ENCODE results near the gene ENO1. TPM values are rescaled to one million over a fixed set of nuclear protein-coding genes. Genes with fewer than 3 reads are reported as not detected.
A peak's percentile ranks its signal among the peaks of the same experiment; 100 is the strongest.

ENO1 gene
- total and polyA plus RNA-seq, 9 of the 15 experiments (the other 6 are each of a cell fraction or from before 2014, with no cell fraction given) = 2,249 to 7,472 (median 2,868) TPM

DNA sequence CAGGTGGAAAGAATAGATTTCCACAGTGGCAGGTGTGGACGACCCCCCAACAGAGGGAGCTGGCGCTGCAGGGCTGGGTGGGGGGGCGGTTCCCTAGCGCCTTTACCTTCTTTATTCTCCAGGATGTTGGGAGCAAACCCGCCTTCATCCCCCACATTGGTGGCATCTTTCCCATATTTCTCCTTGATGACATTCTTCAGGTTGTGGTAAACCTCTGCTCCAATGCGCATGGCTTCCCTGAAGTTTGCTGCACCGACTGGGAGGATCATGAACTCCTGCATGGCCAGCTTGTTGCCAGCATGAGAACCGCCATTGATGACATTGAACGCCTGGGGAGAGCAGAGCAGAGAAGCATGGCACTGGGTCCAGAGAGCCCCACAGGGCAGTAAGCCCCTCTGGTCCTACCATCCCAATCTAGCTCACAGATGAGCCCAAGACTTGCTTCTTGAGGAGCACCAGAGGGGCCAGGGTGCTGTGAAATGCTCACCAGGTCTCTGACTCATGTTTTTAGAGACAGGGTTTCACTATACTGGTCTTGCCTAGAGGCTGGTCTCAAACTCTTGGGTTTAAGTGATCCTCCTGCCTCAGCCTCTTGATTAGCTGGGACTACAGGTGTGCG lies 12.2 kb downstream of the ENO1 start:
- Histone ChIP-seq H4K20me1 (replicated peaks; ENCODE audit: control insufficient read depth, insufficient read depth, low read length) (peaks cover 76% of the 10 kb centered on the region), H3K36me3 (ENCODE audit: control insufficient read depth, insufficient read depth, low read length) (peaks cover 100% of the 10 kb centered on the region), H3K4me2 (ENCODE audit: insufficient read depth, low read length) (no peak overlapping the region), H3K79me2 (ENCODE audit: control insufficient read depth, insufficient read depth, low read length) (peaks cover 70% of the 10 kb centered on the region), H3K9me1 (ENCODE audit: control insufficient read depth, insufficient read depth, low read length) (peaks cover 9% of the 10 kb centered on the region), H3K27ac (ENCODE audit: extremely low read depth, low read depth, low read length) (no peak overlapping the region), H3K9ac (ENCODE audit: insufficient read depth in 1 of 2, low read depth in 2 of 2, low read length in 2 of 2) (no peak overlapping the region), H3K27me3 (ENCODE audit: control insufficient read depth in 2 of 2, insufficient read depth in 2 of 2, low read length in 2 of 2) (no peaks in the 10 kb centered on the region), H2AFZ (ENCODE audit: low read depth, low read length) (no peak overlapping the region), H3K4me1 (replicated peaks in 1 of 2; ENCODE audit: control insufficient read depth in 2 of 2, insufficient read depth in 2 of 2, low read length in 2 of 2) (peaks cover 0 to under 1% of the 10 kb centered on the region in 2 experiments; a peak in 3 of 5 replicates), H3K4me3 (no peak overlapping the region), H3K9me3 (replicated peaks; ENCODE audit: control insufficient read depth, insufficient read depth, low read depth, low read length) (no peaks in the 10 kb centered on the region)
- ChIA-PET CTCF (ENCODE audit: low intra/inter-chr PET ratio) (no interaction called here), POLR2A (interaction anchor here (0.5 to 14.9 kb wide), 20 partner anchors 8 to 791 kb away, joined by 3 to 219 read pairs (median 3); partner anchors contain the start of gene ENO1)
- in situ Hi-C loops (cut with MboI) = no loop called here
- no TSS peak for BruUV-seq (replicated peaks)
- DNase-seq (ENCODE audit: extremely low read depth in 1 of 4, low spot score in 3 of 4) = no peak
- FAIRE-seq = no peak
- ATAC-seq = no peak
- intact Hi-C loops (cut with micrococcal nuclease) = no loop called here
- 92% methylated on average over 10 of the region's 10 CpGs for WGBS (ENCODE audit: insufficient coverage, low coverage, missing lambda C conversion rate)
- TF ChIP-seq SNRNP70 (optimal IDR thresholded peaks at IDR 0.05; ENCODE audit: low read depth, low read length) (peak; percentile 19), ZNF121 (CRISPR knock-in tag; conservative IDR thresholded peaks at IDR 0.05) (0 out of 2 replicates have a peak, but pooled peaks have one; percentile 35), RBFOX2 (IDR thresholded peaks at IDR 0.05; ENCODE audit: low read depth, low read length) (peak; percentile 17), POLR2AphosphoS5 (IDR thresholded peaks at IDR 0.05; ENCODE audit: control insufficient read depth, insufficient read depth, low read depth, low read length) (peak; percentile 34; the same call in 1 of the 2 replicates), CTCF (IDR thresholded peaks at IDR 0.05 in 2 of 3, conservative IDR thresholded peaks at IDR 0.05 in 1 of 3; ENCODE audit: insufficient read depth in 2 of 3, low read depth in 1 of 3, low read length in 3 of 3) (peak in 2 of 3 experiments; percentile 7 to 12; a peak in 2 of 6 replicates), NUFIP1 (IDR thresholded peaks at IDR 0.05; ENCODE audit: partially characterized antibody) (no peak), POLR2A (conservative IDR thresholded peaks at IDR 0.05) (peak; percentile 41), JUNB (CRISPR knock-in tag; conservative IDR thresholded peaks at IDR 0.05) (no peak), THRB (CRISPR knock-in tag; conservative IDR thresholded peaks at IDR 0.05) (peak; percentile 77; the same call in 1 of the 2 replicates), ZBTB17 (CRISPR knock-in tag; IDR thresholded peaks at IDR 0.05) (0 out of 2 replicates have a peak, but pooled peaks have one; percentile 30)
- TF ChIP-seq, protein P1, sequence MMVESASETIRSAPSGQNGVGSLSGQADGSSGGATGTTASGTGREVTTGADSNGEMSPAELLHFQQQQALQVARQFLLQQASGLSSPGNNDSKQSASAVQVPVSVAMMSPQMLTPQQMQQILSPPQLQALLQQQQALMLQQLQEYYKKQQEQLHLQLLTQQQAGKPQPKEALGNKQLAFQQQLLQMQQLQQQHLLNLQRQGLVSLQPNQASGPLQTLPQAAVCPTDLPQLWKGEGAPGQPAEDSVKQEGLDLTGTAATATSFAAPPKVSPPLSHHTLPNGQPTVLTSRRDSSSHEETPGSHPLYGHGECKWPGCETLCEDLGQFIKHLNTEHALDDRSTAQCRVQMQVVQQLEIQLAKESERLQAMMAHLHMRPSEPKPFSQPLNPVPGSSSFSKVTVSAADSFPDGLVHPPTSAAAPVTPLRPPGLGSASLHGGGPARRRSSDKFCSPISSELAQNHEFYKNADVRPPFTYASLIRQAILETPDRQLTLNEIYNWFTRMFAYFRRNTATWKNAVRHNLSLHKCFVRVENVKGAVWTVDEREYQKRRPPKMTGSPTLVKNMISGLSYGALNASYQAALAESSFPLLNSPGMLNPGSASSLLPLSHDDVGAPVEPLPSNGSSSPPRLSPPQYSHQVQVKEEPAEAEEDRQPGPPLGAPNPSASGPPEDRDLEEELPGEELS (CRISPR knock-in tag; IDR thresholded peaks at IDR 0.05; ENCODE audit: borderline replicate concordance) = peak; percentile 49; the same call in 1 of the 2 replicates
- TF ChIP-seq, protein P2, sequence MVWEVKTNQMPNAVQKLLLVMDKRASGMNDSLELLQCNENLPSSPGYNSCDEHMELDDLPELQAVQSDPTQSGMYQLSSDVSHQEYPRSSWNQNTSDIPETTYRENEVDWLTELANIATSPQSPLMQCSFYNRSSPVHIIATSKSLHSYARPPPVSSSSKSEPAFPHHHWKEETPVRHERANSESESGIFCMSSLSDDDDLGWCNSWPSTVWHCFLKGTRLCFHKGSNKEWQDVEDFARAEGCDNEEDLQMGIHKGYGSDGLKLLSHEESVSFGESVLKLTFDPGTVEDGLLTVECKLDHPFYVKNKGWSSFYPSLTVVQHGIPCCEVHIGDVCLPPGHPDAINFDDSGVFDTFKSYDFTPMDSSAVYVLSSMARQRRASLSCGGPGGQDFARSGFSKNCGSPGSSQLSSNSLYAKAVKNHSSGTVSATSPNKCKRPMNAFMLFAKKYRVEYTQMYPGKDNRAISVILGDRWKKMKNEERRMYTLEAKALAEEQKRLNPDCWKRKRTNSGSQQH (CRISPR knock-in tag; IDR thresholded peaks at IDR 0.05) = peak; percentile 49; the same call in 1 of the 2 replicates
- TF ChIP-seq, protein P3, sequence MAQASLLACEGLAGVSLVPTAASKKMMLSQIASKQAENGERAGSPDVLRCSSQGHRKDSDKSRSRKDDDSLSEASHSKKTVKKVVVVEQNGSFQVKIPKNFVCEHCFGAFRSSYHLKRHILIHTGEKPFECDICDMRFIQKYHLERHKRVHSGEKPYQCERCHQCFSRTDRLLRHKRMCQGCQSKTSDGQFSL (CRISPR knock-in tag; IDR thresholded peaks at IDR 0.05) = peak; percentile 89
- TF ChIP-seq, protein P3 (tag; IDR thresholded peaks at IDR 0.05) = no peak
